ENCODE data around the gene ANGPTL4.

- no peak for TF ChIP-seq POLR2AphosphoS5 (IDR thresholded peaks at IDR 0.05)
- TF ChIP-seq EP300 (conservative IDR thresholded peaks at IDR 0.05; ENCODE audit: poor library complexity, severe bottlenecking), result no peak
- TF ChIP-seq CTCF (IDR thresholded peaks at IDR 0.05; ENCODE audit: poor library complexity, severe bottlenecking), result no peak
- no peak for TF ChIP-seq EZH2 (IDR thresholded peaks at IDR 0.05; ENCODE audit: borderline replicate concordance, insufficient read depth, low read length, poor library complexity, severe bottlenecking)
- no peak for TF ChIP-seq SMC3 (conservative IDR thresholded peaks at IDR 0.05; ENCODE audit: poor library complexity)
- no peak for TF ChIP-seq TAF1 (IDR thresholded peaks at IDR 0.05; ENCODE audit: low read depth)
- TF ChIP-seq REST (IDR thresholded peaks at IDR 0.05; ENCODE audit: borderline replicate concordance), result no peak
- no peak for TF ChIP-seq RAD21 (conservative IDR thresholded peaks at IDR 0.05)
- no peak for TF ChIP-seq MXI1 (conservative IDR thresholded peaks at IDR 0.05; ENCODE audit: poor library complexity, severe bottlenecking)
These were observed 29.4 kb downstream of the ANGPTL4 start for GRCh38 chr19:8393192-8393870.
